Peyer's patch (tissue), 4 donors: ENCODE measurements around the gene PACS2.

Experiments used
- POLR2A ChIP-seq, 2 donors: fragments of 450-650 bp; IDR thresholded peaks; one replicate each; pipeline ENCODE4 v1.5.1; 2017; ENCODE audit warnings: antibody characterized with exemption in 2 of 2, mild to moderate bottlenecking in 2 of 2, moderate library complexity in 2 of 2
- TF ChIP-seq, protein P1 (sequence below), 6 experiments: fragments of 450-650 bp in 4 of 6; fragments of 200-600 bp in 2 of 6; sonication (generic) in 1 of 6; IDR thresholded peaks; one replicate each; pipeline ENCODE4 v1.5.1; 2017 to 2019; ENCODE audit warnings: antibody characterized with exemption in 6 of 6, mild to moderate bottlenecking in 3 of 6, moderate library complexity in 1 of 6

DNA sequence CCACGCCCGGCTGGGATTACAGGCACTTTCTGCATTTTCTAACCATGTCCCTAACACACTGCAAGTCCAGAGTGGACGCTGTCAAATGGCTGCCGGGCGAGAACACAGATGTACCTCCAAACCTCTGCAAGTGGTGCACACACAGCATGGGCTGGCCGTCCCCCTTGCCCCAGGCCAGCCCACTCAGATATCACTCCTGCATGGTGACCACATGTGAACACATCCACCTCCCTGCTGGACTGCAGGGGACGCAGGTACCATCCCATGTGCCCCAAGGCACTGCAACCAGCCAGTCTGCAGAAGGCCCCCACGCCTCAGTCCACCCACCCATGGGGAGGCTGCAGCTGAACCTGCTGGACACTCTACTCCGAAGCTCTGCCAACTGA lies 27.8 kb upstream of the PACS2 start:
- TF ChIP-seq, protein P1, sequence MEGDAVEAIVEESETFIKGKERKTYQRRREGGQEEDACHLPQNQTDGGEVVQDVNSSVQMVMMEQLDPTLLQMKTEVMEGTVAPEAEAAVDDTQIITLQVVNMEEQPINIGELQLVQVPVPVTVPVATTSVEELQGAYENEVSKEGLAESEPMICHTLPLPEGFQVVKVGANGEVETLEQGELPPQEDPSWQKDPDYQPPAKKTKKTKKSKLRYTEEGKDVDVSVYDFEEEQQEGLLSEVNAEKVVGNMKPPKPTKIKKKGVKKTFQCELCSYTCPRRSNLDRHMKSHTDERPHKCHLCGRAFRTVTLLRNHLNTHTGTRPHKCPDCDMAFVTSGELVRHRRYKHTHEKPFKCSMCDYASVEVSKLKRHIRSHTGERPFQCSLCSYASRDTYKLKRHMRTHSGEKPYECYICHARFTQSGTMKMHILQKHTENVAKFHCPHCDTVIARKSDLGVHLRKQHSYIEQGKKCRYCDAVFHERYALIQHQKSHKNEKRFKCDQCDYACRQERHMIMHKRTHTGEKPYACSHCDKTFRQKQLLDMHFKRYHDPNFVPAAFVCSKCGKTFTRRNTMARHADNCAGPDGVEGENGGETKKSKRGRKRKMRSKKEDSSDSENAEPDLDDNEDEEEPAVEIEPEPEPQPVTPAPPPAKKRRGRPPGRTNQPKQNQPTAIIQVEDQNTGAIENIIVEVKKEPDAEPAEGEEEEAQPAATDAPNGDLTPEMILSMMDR (IDR thresholded peaks at IDR 0.05), result no peak
- no peak for TF ChIP-seq POLR2A (IDR thresholded peaks at IDR 0.05)
